Adrenal gland (tissue), 5 donors: ENCODE measurements around the gene LMNB1.

ENCODE experiments used
- CTCF ChIP-seq, 6 experiments: fragments of 450-650 bp in 4 of 6; fragments of 200-600 bp in 2 of 6; sonication (generic) in 1 of 6; IDR thresholded peaks; 1 replicate in 5 of 6; 2 replicates in 1 of 6; pipeline versions ENCODE4 v1.5.1 to v1.8.0; 2016 to 2021; ENCODE audit warnings: antibody characterized with exemption in 6 of 6, mild to moderate bottlenecking in 2 of 6, moderate library complexity in 1 of 6
- POLR2A ChIP-seq, 2 donors: fragments of 450-650 bp; IDR thresholded peaks; one replicate each; pipeline ENCODE4 v1.6.1; 2017; ENCODE audit warnings: antibody characterized with exemption in 2 of 2, mild to moderate bottlenecking in 2 of 2, moderate library complexity in 1 of 2
- donor health status: DM: no; HTN: no; CAD: no.

GRCh38 chr5:126865299-126865698, 88.4 kb downstream of the LMNB1 start:
- no peak for TF ChIP-seq CTCF (IDR thresholded peaks at IDR 0.05)
- TF ChIP-seq POLR2A (IDR thresholded peaks at IDR 0.05), result no peak
